HG02610 (cell line): ENCODE measurements around the gene CMPK2.
A peak's percentile ranks its signal among the peaks of the same experiment; 100 is the strongest.
"Not testable (repeated sequence)": the region's sequence is repeated elsewhere in the genome, so short reads cannot be mapped to it uniquely, and the experiment has no call there.

ENCODE experiments used
- ATAC-seq: cut with Tn5 transposase; IDR thresholded peaks from one replicate; pipeline ENCODE4 v1.9.1; 2021; ENCODE audit warnings: mild to moderate bottlenecking, moderate library complexity; ENCODE audit not compliant: unreplicated experiment

CMPK2 gene

DNA sequence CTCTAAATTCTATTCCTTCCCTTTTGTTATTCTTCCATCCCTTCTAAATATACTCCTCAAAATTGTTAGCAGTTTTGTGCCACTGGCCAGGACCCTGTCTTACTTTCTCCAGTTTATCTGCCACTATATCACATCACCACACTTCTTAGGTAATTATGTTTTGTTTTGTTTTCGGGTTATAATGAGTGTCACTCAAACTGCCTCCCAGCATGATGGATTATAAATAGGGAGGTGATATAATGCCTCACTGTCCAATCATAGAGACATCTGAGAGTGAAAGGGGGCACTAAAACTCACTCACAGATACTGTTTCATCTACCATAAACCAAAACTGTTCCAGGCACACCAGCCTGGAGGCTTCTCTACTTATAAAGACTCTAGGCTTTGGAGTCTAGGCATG lies 15.3 kb upstream of the CMPK2 start:
- no peak for ATAC-seq

DNA sequence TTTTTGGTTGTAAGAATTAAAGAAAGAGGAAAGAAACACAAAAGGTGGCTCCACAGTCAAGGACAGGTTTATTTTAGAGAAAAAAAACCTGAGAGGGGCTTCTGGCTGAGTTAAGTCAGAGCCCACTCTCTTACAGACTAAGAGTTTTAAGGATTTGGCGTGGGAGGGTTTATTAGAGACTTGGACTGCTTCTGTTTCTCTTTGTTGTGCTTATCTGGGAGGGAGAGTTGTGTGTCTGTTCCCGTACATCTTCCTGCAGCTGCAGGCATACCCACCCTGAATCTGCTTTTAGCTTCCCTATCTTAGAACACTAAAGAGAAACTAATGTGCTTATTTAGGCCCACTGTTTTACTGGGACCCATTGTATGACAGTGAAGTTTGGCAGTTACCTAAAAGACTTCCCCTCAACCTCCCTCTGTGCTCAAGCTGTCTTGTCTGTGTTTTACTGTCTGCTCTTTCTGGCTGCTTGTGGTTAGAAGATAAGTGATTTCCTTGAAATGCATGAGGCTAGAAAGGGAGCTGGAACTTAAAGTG lies 14.6 kb upstream of the CMPK2 start:
- ATAC-seq, result no peak

DNA sequence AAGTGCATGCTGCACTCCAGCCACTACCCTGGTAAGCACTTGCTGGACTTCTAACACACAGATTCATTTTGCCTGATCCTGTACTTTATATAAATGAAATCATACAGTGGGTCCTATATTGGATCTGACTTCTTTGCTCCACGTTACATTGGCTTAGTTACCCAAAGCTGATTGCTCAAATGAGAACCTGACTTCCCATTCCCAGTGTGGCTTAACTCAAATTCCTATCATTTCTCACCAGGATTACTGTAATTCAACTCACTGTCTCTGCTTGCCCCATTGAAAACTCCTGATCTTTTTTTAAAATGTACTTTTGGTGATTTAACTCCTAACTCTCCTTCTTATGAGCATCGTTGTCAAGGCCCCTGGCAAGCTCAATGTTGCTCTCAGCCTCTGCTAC lies 13.3 kb upstream of the CMPK2 start:
- no peak for ATAC-seq

DNA sequence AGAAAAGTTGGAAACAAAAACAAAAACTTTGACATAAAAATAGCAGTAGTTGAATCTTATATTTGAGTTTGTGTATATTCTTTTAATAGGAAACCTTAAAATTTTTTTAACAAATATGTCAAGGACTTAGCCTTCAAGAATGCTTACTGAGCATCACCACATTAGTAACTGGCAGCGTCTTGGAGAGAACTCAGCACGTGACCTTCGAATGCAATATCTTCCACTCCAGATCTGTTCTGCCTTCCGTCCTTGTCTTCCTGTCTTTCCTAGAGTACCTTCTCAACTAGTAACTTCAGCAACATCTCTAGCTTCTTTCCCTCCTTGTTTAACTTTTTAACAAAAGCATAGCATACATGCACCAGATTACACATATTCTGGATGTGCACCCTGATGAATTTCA lies 12.8 kb upstream of the CMPK2 start:
- ATAC-seq, result no peak

DNA sequence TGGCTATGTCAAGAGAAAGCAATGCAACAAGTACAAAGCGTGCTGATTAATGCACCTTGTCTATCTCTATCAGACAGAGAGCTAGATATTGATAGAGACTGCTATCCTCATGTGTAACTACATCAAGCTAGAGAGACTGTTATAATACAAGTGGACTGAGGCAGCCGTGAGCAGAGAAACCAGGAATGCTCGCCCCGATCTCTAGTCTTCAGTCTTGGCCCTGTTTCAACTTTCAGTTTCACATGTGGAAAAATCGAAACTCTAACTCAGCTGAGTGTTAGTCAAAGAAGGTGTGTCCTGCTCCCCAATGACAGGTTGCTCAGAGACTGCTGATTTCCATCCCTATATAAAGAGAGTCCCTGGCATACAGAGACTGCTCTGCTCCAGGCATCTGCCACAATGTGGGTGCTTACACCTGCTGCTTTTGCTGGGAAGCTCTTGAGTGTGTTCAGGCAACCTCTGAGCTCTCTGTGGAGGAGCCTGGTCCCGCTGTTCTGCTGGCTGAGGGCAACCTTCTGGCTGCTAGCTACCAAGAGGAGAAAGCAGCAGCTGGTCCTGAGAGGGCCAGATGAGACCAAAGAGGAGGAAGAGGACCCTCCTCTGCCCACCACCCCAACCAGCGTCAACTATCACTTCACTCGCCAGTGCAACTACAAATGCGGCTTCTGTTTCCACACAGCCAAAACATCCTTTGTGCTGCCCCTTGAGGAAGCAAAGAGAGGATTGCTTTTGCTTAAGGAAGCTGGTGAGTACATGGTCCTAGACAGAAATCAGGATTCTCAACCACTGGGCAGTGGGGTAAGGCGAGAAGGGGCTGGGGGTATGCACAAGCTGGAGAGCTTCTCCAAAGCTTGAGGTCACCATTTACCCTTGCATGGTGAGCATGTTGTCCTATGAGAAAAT lies 11.9 kb upstream of the CMPK2 start, which contains the start of gene RSAD2:
TSS of gene RSAD2 (plus strand) at position 376 of the 903 bp plus-strand sequence. CDS start at position 400, 24 bp downstream.
- peak; percentile 86 for ATAC-seq

DNA sequence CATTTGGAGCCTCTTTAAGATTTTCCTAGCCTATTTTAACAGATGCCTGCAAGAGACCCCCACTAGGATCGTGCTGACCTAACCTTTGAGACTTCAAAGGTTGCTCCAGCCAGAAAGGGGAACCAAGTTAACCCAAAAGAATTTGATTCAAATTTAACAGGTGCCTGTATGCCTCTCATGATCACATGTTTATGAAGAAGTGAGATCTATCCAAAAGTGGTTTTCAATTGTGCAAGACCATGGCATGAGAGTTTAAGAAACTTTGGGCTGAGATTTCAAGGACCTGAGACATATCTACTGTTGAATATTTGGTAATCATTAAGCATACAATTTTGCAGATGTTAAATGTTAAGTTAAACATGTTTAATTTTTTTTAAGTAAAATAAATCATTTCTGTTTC lies 10.6 kb upstream of the CMPK2 start:
- ATAC-seq, result no peak

DNA sequence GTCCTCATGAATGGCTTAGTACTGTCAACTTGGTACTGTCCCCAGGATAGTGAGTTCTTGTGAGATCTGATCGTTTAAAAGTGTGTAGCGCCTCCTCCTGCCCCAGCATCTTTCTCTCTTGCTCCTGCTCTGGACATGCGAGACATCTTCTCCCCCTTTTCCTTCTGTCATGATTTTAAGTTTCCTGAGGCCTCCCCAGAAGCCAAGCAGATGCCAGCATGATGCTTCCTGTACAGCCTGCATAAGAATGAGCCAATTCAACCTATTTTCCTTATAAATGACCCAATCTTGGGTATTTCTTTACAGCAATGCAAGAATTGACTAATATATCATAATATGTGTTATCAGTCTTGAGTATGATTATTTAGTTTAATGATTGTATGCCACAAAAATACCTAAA lies 8.3 kb upstream of the CMPK2 start:
- ATAC-seq, result no peak

DNA sequence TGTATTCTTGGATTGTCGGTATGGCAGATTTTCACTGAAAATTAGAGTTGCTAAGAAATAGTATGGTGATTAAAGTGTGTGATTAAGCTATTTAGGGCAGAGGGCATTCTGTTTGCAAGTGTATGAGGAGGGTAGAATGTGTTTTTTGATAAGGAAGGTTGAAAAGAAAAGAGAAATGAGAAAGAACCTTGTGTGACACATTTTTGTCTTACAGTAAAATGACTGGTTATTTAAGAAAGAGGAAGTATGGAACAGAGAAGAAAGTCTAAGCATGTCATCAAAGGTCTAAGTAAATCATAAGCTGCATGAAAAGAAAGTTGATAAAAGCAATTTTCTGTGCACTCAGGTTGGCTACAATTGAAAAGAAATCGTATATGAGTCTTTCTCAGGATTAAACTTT lies 6.7 kb upstream of the CMPK2 start:
- ATAC-seq, result peak; percentile 41

DNA sequence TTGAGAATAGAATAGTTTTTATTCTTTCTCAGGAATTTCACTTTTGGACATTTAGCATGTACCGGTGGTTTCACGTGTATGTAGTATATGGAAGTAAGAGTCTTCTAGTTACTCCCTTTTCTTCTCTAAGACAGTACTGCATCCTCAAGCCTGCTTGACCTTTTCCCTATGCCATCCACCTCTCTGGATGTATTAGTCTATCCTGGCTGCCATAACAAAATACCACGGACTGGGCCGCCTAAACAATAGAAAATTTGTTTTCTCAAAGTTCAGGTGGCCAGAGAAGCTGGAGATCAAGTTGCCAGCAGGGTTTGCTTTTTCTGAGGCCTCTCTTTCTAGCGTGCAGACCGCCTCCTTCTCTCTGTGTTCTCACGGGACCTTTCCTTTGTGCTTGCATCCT lies 1.3 kb upstream of the CMPK2 start:
- no peak for ATAC-seq

DNA sequence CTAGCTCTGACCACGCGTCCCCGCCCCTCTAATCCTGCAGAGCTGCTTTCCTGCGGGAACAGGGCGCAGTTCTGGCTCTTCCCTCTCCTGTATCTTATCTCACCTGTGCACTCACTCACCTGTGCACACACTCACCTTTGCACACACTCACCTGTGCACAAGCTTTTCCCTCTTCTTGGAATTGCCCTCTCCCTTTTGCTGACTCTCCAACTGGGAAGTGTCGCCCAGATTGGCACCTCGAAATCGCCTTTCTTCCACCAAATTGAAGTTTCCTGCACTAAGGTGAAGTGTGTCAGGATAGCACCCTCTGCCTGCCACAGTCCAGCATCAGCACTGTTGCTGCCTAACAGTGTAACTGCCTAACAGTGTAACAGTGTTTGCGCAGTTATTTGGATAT lies 566 bp upstream of the CMPK2 start:
- ATAC-seq, result peak; percentile 34

DNA sequence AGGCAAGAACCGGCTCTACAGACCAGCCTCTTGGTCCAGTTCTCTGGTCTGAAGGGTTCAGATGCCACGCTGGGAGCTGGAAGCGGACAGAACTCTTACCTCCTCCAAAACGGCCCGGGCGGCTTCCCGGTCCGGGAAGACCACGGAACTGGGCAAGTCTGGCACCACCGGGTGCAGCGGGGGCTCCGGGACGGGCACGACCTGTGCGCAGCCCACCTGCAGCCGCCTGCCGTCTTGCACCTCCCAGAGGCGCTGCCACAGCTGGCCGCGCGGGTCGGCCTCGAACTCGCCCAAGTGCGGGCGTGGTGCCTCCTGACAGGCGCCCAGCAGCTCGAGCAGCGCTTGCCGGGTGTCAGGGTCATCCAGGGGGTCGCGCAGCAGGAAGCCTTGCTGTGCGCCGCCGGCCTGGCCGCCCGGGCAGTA lies 773 bp downstream of the CMPK2 start:
- peak; percentile 29 for ATAC-seq

DNA sequence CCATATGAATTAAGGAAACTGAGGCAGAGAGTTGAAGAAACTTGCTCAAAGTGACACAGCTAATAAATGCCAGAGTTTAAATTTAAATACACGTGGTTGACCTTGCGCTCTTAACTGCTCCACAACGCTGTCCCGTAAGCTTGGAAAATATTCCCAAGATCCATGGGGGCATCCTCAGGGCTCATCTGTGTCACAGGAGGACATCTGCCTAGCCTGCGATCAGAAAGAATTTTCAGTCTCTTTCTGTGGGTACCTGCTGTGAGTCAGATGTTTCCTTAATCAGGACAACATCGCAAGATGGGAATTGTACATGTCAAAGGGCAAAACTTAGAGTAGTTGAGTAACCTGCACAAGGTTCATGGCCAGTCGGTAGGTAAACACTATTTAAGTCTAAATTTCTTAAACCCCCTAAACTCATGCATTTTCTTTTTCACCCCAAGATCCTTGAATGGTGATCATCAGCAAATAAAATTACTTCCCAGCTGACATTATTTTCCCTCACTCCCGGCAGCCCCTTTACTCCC lies 1.4 kb downstream of the CMPK2 start:
- no peak for ATAC-seq

DNA sequence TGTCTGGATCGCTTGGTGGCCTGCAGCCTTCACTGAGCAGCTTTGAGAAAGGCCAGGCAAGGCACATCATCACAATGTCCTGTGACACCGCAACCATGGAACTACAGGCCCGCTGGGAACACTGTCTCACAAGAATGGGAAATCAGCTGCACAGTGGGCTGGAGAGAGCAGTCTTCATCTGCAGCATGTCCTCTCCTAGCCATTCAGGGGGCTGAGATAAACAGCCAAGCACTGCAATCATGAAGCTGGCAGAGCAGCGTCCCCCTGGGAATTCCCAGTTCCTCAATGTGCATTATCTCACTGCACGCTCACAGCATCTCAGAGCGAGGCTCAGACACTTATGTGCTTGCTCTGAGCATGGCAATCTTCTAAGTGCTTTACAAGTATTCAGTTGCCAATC lies 1.9 kb downstream of the CMPK2 start:
- no peak for ATAC-seq

DNA sequence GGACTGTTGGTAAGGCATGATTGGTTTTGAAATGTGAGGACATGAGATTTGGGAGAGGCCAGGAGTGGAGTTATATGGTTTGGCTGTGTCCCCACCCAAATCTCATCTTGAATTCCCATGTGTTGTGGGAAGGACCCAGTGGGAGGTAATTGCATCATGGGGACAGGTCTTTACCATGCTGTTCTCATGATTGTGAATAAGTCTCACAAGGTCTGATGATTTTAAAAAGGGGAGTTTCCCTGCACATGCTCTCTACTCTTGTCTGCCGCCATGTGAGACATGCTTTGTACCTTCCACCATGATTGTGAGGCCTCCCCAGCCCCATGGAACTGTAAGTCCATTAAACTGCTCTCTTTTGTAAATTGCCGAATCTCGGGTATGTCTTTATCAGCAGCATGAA lies 5.4 kb downstream of the CMPK2 start:
- no peak for ATAC-seq

DNA sequence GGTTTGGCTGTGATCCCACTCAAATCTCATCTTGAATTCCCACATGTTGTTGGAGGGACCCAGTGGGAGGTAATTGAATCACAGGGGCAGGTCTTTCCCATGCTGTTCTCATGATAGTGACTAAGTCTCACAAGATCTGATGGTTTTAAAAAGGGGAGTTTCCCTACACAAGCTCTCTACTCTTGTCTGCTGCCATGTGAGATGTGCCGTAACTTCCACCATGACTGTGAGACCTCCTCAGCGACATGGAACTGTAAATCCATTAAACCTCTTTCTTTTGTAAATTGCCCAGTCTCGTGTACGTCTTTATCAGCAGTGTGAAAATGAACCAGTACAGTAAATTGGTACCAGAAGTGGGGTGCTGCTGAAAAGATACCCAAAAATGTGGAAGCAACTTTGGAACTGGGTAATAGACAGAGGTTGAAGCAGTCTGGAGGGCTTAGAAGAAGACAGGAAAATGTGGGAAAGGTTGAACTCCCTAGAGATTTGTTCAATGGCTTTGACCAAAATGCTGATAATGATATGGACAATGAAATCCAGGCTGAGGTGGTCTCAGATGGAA lies 7.2 kb downstream of the CMPK2 start:
- ATAC-seq, result not testable (repeated sequence)

DNA sequence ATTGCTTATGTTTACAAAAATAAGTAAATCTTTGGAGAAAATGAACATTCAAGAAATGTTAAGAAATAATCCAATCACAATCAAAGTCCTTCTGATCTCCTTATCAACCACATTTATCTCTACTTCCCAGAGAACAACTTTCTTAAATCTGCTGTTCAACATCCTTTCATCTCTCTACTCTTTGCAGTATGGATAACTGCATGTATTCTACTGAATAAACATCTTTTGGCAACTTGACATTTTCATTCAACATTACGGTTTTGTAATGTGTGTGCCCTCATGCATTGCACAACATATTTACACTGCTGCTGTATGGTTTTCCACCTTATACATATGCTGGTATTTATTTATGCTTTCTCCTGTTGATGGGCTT lies 9.2 kb downstream of the CMPK2 start:
- no peak for ATAC-seq

DNA sequence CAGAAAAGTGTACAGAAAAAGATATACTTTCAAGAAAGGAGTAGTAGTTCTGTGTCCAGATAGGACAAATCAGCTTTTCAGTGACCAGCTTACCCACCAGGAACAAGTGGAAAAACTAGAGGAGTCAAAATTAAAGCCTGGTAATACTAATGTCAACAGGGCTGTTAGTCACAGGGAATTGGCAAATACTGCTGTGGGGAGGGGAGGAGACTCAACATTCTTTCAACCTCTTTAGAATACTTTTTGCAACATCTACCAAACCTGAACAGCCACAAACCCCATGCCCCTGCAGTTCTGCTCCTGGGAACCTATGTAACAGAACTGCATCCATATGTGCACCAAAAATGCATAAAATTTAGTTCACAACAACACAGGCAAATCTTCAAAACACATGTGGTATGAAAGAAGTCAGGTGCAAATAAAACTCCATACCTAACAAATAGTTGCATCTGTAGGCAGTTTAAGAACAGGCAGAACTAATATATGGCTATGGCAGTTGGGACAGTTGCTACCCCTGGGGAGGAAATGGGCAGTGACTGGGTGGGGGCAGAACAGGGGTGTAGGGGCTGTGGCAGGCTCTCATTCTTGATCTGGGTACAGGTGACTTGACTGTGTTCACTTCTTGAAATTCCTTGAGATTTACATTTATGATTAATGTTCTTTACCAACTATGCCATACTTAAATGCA lies 9.7 kb downstream of the CMPK2 start:
- ATAC-seq, result no peak

DNA sequence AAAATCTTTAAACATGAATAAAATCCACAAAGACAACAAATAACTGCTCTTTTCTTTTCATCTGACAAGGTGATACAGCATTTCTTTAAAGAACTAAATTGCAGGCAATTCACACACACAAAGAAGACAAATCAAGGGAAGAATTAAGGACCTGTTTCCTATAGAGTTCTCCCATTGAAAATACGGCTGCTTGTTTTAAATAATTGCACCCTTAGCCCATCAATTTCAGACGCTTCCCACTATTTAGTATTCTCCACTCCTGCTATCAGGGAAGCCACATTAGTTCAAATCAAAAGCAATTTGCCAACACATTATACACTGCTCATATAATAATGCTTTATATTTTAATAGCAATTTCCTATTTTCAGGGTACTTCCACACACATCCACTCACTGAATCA lies 11.3 kb downstream of the CMPK2 start:
- no peak for ATAC-seq

DNA sequence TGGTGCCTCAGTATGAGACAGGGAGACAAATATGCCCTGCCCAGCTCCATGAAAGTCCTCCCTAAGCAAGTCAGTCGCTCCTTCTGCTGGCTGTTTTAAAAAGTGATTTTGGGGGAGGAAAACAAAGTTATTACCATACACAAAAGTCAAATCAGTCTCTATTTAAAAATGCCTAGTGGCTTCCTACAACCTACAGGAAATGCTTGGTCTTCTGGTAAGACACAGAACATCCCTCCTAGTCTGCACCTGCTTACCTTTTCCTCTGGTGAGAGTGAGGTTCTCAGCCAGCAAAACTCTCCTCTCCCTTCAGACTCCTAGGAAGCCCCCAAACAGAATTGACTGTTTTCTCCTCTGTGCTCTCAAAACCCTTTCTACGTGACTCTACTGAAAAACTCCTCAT lies 13.5 kb downstream of the CMPK2 start:
- no peak for ATAC-seq

DNA sequence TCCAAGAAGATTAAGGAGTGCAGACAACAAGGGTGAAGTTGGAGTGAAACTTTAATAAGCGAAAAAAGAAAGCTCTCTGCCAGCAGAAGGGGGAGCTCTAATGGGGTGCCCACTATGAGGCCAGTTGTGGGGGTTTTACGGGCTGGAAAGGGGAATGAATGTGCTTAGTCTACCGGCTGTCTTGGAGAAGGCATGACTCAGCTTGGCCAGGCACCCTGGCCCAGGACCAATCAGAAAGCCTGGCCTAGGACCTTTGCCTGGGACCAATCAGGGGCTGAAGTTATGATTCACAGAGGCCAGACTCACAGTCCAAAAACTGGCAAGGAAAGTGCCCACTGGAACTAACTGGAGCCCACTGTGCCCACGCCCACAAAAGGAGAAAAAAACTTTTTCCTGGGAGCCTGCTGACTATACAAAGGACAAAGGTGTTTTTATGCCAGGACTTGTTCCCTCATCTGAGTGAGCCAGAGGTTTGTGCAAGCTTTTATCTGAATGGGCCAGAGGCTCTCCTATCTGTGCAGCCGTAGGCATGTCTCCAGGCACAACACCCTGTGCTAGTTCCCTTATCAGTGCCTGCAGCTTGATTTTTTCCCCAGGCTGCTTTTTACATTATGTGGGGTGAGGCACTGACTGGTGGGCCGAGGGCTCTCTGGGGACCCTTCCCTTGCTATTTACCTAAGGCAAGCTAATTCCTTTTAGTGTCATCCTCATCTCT lies 18.6 kb downstream of the CMPK2 start:
- no peak for ATAC-seq

DNA sequence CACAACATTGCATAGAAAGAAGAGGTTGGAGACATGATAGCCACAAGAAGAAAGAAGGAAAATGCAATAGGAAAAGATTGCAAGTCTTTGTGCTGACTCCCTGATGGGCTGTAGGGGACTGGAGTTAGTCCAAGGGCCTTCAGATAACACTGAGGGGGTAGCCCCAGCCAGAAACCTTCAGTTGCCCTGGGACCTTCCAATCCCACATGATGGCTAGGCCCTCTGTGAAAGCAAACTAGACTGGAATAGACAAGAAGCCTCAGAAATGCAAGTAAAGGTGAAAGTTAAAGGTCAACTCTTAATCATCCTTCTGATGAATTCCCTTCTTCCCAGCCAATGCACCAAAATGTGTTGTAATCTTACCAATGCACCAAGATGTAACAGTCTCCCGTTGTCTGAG lies 19.2 kb downstream of the CMPK2 start:
- no peak for ATAC-seq
